HepG2 (cell line): ENCODE measurements around the gene MAPK12. TPM values are rescaled to one million over a fixed set of nuclear protein-coding genes. Genes with fewer than 3 reads are reported as not detected.

Experiments
- HNRNPUL1 ChIP-seq: fragments of 200-400 bp; formaldehyde crosslinking; IDR thresholded peaks from 2 replicates; pipeline ENCODE4 v1.6.1; 2017; ENCODE audit warnings: low read depth, mild to moderate bottlenecking, low read length, moderate library complexity
- KDM3A ChIP-seq: IDR thresholded peaks from 2 replicates; pipeline ENCODE4 v1.6.1; 2018; ENCODE audit warnings: low read depth, missing compliant biosample characterization
- LCORL ChIP-seq, 2 experiments: fragments of 450-650 bp in 1 of 2; sonication (generic) in 1 of 2; formaldehyde crosslinking in 1 of 2; IDR thresholded peaks; 2 replicates each; pipeline versions ENCODE4 v1.5.0 to v1.6.1; 2017 to 2020; ENCODE audit warnings: antibody characterized with exemption in 1 of 2, missing genetic modification reagents in 1 of 2
- NCOA1 ChIP-seq: sonication (generic); formaldehyde crosslinking; IDR thresholded peaks from 2 replicates; pipeline ENCODE4 v1.9.0; 2021; ENCODE audit warnings: missing genetic modification reagents
- POLR2A ChIP-seq, 2 experiments: IDR thresholded peaks; 2 replicates each; pipeline ENCODE4 v1.6.1; 2011; ENCODE audit warnings: low read depth in 2 of 2, low read length in 2 of 2, mild to moderate bottlenecking in 1 of 2, moderate library complexity in 1 of 2; ENCODE audit not compliant: insufficient read depth in 1 of 2
- POLR2G ChIP-seq: fragments of 200-400 bp; formaldehyde crosslinking; IDR thresholded peaks from 2 replicates; pipeline ENCODE4 v1.6.1; 2018; ENCODE audit warnings: mild to moderate bottlenecking, low read depth, low read length, moderate library complexity
- RBFOX2 ChIP-seq: fragments of 200-400 bp; formaldehyde crosslinking; IDR thresholded peaks from 2 replicates; pipeline ENCODE4 v1.6.1; 2017; ENCODE audit warnings: low read depth, mild to moderate bottlenecking, low read length
- SALL2 ChIP-seq: sonication (generic); formaldehyde crosslinking; IDR thresholded peaks from 2 replicates; pipeline ENCODE4 v1.8.1; 2023; ENCODE audit warnings: mild to moderate bottlenecking, missing genetic modification reagents, inconsistent platforms
- TEAD3 ChIP-seq: optimal IDR thresholded peaks from 2 replicates; pipeline ENCODE3; 2016; ENCODE audit warnings: borderline replicate concordance
- TGIF2 ChIP-seq: IDR thresholded peaks from 2 replicates; pipeline ENCODE4 v1.6.1; 2016; ENCODE audit warnings: control low read depth, missing compliant biosample characterization
- ZFX ChIP-seq: sonication (generic); formaldehyde crosslinking; IDR thresholded peaks from 2 replicates; pipeline ENCODE4 v1.4.0; 2020; ENCODE audit warnings: mild to moderate bottlenecking, low read depth, missing genetic modification reagents, moderate library complexity
- ZNF10 ChIP-seq: sonication (generic); formaldehyde crosslinking; IDR thresholded peaks from 2 replicates; pipeline ENCODE4 v1.4.0; 2020; ENCODE audit warnings: mild to moderate bottlenecking, low read depth, missing genetic modification reagents, borderline replicate concordance
- ZNF17 ChIP-seq: sonication (generic); formaldehyde crosslinking; IDR thresholded peaks from 2 replicates; pipeline ENCODE4 v1.5.0; 2020; ENCODE audit warnings: mild to moderate bottlenecking, missing genetic modification reagents
- ZNF24 ChIP-seq: fragments of 450-650 bp; IDR thresholded peaks from 2 replicates; pipeline ENCODE4 v1.6.1; 2017; ENCODE audit warnings: antibody characterized with exemption, mild to moderate bottlenecking
- ZNF253 ChIP-seq: sonication (generic); formaldehyde crosslinking; IDR thresholded peaks from 2 replicates; pipeline ENCODE4 v1.8.0; 2022; ENCODE audit warnings: mild to moderate bottlenecking, missing genetic modification reagents, borderline replicate concordance
- ZNF282 ChIP-seq: fragments of 450-650 bp; IDR thresholded peaks from 2 replicates; pipeline ENCODE4 v1.6.1; 2018; ENCODE audit not compliant: partially characterized antibody
- ZNF292 ChIP-seq: sonication (generic); formaldehyde crosslinking; IDR thresholded peaks from 2 replicates; pipeline ENCODE4 v1.8.1; 2022; ENCODE audit warnings: mild to moderate bottlenecking, low read depth, missing genetic modification reagents, borderline replicate concordance
- ZNF354B ChIP-seq: sonication (generic); formaldehyde crosslinking; IDR thresholded peaks from 2 replicates; pipeline ENCODE4 v1.8.0; 2022; ENCODE audit warnings: mild to moderate bottlenecking, missing genetic modification reagents
- ZNF501 ChIP-seq: sonication (generic); formaldehyde crosslinking; IDR thresholded peaks from 2 replicates; pipeline ENCODE4 v1.5.1; 2020; ENCODE audit warnings: mild to moderate bottlenecking, moderate library complexity, missing genetic modification reagents
- ZNF530 ChIP-seq: sonication (generic); formaldehyde crosslinking; IDR thresholded peaks from 2 replicates; pipeline ENCODE4 v1.5.0; 2020; ENCODE audit warnings: low read depth, mild to moderate bottlenecking, missing genetic modification reagents
- ZNF552 ChIP-seq: sonication (generic); formaldehyde crosslinking; IDR thresholded peaks from 2 replicates; pipeline ENCODE4 v1.9.0; 2022; ENCODE audit warnings: missing genetic modification reagents, mild to moderate bottlenecking, borderline replicate concordance
- ZNF619 ChIP-seq: sonication (generic); formaldehyde crosslinking; IDR thresholded peaks from 2 replicates; pipeline ENCODE4 v1.4.0; 2020; ENCODE audit warnings: mild to moderate bottlenecking, missing genetic modification reagents
- ZNF629 ChIP-seq: sonication (generic); formaldehyde crosslinking; conservative IDR thresholded peaks from 2 replicates; pipeline ENCODE4 v1.5.0; 2020; ENCODE audit warnings: missing genetic modification reagents
- ZNF709 ChIP-seq: sonication (generic); formaldehyde crosslinking; IDR thresholded peaks from 2 replicates; pipeline ENCODE4 v1.5.0; 2020; ENCODE audit warnings: mild to moderate bottlenecking, missing genetic modification reagents
- ZSCAN20 ChIP-seq: sonication (generic); formaldehyde crosslinking; IDR thresholded peaks from 2 replicates; pipeline ENCODE4 v1.4.0; 2020; ENCODE audit warnings: missing genetic modification reagents, mild to moderate bottlenecking, borderline replicate concordance
- polyA plus RNA-seq, 8 experiments: library from polyadenylated mRNA; depleted of rRNA in 3 of 8; stranded (reverse) in 7 of 8; unstranded in 1 of 8; fragments of >200 nt; fragmentation: Illumina TruSeq in 4 of 8; extraction: Trizol in 4 of 8; gene quantifications; 2 replicates each; pipeline versions ENCODE4 v1.2.1 to v1.2.3, GENCODE V29; 2011 to 2016; ENCODE audit warnings: low read depth in 4 of 8, missing spikeins in 1 of 8, mixed read lengths in 1 of 8; ENCODE audit not compliant: insufficient read depth in 1 of 8
- total RNA-seq, 5 experiments: library from RNA; depleted of rRNA; stranded (reverse); fragments of >200 nt; fragmentation: Illumina TruSeq; extraction: Trizol; gene quantifications; 2 replicates each; pipeline ENCODE4 v1.2.3, GENCODE V29; 2016; ENCODE audit warnings: low read depth in 1 of 5
- TF ChIP-seq, protein P1 (sequence below): IDR thresholded peaks from 2 replicates; pipeline ENCODE4 v1.6.1; 2016; ENCODE audit warnings: missing compliant biosample characterization, missing genetic modification reagents, borderline replicate concordance
- TF ChIP-seq, protein P2 (sequence below): sonication (generic); formaldehyde crosslinking; IDR thresholded peaks from 2 replicates; pipeline ENCODE4; 2020; ENCODE audit warnings: missing genetic modification reagents, mild to moderate bottlenecking, borderline replicate concordance
- TF ChIP-seq, protein P3 (sequence below): sonication (generic); formaldehyde crosslinking; IDR thresholded peaks from 2 replicates; pipeline ENCODE4 v1.4.0; 2020; ENCODE audit warnings: missing genetic modification reagents

Gene MAPK12
- total and polyA plus RNA-seq, 2 of the 13 experiments (the other 11 are each of a cell fraction or from before 2014, with no cell fraction given): 22.2 to 23.3 TPM

DNA sequence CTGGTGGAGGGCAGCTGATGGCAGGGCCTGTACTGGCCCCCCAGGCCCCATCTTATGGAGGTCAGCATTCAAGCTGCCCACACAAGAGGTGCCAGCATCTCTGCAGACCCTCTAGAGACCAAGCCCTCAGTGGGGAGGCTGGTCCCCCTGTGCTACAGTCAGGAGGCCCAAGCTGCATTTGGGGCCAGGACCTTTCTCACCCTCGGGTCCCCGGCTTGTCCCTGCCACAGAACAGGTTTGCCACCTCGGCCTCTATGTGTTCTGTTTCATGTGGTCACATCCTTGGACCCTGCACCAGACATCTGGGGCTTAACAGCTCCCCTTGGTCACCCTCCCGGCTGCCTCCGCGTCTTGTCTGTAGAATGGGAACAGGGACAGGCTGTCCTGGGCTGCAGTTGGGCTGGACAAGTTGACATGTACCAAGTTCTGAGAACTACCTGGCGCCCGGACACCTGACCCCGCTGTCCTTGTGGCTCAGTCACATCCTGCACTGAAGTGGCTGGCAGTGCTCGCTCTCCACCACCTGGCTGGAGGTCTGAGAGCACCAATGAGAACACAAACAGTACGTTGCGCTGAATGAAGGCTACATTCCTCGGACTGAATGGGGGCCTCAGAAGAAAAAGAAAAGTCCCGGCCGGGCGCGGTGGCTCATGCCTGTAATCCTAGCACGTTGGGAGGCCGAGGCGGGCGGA is 48.7 kb upstream of the MAPK12 start (continued):
- TF ChIP-seq ZNF354B (CRISPR knock-in tag) (no peak), HNRNPUL1 (no peak), RBFOX2 (no peak), LCORL (IDR thresholded peaks at IDR 0.05) (no peak), LCORL (CRISPR knock-in tag; IDR thresholded peaks at IDR 0.05) (peak; percentile 56; the same call in 1 of the 2 replicates), ZNF282 (no peak), ZNF24 (no peak), ZNF709 (CRISPR knock-in tag) (no peak), ZNF619 (no peak), ZNF552 (CRISPR knock-in tag) (no peak), POLR2A (IDR thresholded peaks at IDR 0.05; ENCODE audit: insufficient read depth in 1 of 2, low read depth in 2 of 2, low read length in 2 of 2) (no peak), ZNF253 (no peak), ZFX (CRISPR knock-in tag) (peak; percentile 12; the same call in 1 of the 2 replicates), ZNF10 (no peak), ZNF501 (no peak), ZNF292 (CRISPR knock-in tag) (no peak), ZNF530 (CRISPR knock-in tag) (no peak), ZSCAN20 (CRISPR knock-in tag) (no peak), TEAD3 (CRISPR knock-in tag) (peak; percentile 52), KDM3A (CRISPR knock-in tag) (no peak), NCOA1 (no peak), ZNF17 (CRISPR knock-in tag) (no peak), POLR2G (no peak), SALL2 (no peak), TGIF2 (CRISPR knock-in tag) (0 out of 2 replicates have a peak, but pooled peaks have one; percentile 21), ZNF629 (CRISPR knock-in tag) (peak; percentile 97)
- TF ChIP-seq, protein P1, sequence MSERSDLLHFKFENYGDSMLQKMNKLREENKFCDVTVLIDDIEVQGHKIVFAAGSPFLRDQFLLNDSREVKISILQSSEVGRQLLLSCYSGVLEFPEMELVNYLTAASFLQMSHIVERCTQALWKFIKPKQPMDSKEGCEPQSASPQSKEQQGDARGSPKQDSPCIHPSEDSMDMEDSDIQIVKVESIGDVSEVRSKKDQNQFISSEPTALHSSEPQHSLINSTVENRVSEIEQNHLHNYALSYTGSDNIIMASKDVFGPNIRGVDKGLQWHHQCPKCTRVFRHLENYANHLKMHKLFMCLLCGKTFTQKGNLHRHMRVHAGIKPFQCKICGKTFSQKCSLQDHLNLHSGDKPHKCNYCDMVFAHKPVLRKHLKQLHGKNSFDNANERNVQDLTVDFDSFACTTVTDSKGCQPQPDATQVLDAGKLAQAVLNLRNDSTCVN (CRISPR knock-in tag): no peak
- TF ChIP-seq, protein P2, sequence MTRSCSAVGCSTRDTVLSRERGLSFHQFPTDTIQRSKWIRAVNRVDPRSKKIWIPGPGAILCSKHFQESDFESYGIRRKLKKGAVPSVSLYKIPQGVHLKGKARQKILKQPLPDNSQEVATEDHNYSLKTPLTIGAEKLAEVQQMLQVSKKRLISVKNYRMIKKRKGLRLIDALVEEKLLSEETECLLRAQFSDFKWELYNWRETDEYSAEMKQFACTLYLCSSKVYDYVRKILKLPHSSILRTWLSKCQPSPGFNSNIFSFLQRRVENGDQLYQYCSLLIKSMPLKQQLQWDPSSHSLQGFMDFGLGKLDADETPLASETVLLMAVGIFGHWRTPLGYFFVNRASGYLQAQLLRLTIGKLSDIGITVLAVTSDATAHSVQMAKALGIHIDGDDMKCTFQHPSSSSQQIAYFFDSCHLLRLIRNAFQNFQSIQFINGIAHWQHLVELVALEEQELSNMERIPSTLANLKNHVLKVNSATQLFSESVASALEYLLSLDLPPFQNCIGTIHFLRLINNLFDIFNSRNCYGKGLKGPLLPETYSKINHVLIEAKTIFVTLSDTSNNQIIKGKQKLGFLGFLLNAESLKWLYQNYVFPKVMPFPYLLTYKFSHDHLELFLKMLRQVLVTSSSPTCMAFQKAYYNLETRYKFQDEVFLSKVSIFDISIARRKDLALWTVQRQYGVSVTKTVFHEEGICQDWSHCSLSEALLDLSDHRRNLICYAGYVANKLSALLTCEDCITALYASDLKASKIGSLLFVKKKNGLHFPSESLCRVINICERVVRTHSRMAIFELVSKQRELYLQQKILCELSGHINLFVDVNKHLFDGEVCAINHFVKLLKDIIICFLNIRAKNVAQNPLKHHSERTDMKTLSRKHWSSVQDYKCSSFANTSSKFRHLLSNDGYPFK (CRISPR knock-in tag): no peak
- TF ChIP-seq, protein P3, sequence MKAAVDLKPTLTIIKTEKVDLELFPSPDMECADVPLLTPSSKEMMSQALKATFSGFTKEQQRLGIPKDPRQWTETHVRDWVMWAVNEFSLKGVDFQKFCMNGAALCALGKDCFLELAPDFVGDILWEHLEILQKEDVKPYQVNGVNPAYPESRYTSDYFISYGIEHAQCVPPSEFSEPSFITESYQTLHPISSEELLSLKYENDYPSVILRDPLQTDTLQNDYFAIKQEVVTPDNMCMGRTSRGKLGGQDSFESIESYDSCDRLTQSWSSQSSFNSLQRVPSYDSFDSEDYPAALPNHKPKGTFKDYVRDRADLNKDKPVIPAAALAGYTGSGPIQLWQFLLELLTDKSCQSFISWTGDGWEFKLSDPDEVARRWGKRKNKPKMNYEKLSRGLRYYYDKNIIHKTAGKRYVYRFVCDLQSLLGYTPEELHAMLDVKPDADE (CRISPR knock-in tag): no peak
